Measurements from ENCODE around the gene PNCK.

- no peak for TF ChIP-seq CTCF (IDR thresholded peaks at IDR 0.05; ENCODE audit: insufficient read depth, low read length, poor library complexity, severe bottlenecking)
- TF ChIP-seq EZH2phosphoT487 (conservative IDR thresholded peaks at IDR 0.05; ENCODE audit: low read length) = no peak
Measured at GRCh38 chrX:153719701-153720100, 46.1 kb upstream of the PNCK start.

Data from SU-DHL-6 (cell line).